Measurements from ENCODE around the gene TLR8. TPM values are rescaled to one million over a fixed set of nuclear protein-coding genes. Genes with fewer than 3 reads are reported as not detected.

TLR8 gene
- total RNA-seq, 2 donors from 2014 or later: 0.35 to 1.6 TPM

- H3K27ac ChIP-seq: no peak overlapping the region
- H3K36me3 ChIP-seq: no peaks in the 10 kb centered on the region
- H3K4me1 ChIP-seq: peaks cover 3% of the 10 kb centered on the region
- TF ChIP-seq, protein P1, sequence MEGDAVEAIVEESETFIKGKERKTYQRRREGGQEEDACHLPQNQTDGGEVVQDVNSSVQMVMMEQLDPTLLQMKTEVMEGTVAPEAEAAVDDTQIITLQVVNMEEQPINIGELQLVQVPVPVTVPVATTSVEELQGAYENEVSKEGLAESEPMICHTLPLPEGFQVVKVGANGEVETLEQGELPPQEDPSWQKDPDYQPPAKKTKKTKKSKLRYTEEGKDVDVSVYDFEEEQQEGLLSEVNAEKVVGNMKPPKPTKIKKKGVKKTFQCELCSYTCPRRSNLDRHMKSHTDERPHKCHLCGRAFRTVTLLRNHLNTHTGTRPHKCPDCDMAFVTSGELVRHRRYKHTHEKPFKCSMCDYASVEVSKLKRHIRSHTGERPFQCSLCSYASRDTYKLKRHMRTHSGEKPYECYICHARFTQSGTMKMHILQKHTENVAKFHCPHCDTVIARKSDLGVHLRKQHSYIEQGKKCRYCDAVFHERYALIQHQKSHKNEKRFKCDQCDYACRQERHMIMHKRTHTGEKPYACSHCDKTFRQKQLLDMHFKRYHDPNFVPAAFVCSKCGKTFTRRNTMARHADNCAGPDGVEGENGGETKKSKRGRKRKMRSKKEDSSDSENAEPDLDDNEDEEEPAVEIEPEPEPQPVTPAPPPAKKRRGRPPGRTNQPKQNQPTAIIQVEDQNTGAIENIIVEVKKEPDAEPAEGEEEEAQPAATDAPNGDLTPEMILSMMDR (IDR thresholded peaks at IDR 0.05): no peak
- no peak overlapping the region for H3K9ac ChIP-seq (ENCODE audit: low read depth in 2 of 2, low read length in 2 of 2)
- no peaks in the 10 kb centered on the region for H3K9me3 ChIP-seq
- no peaks in the 10 kb centered on the region for H3K27me3 ChIP-seq
- H3K4me3 ChIP-seq: no peak overlapping the region
- intact Hi-C loops (cut with DNase I): loop anchor here (5.0 kb wide), 1 partner anchor 539 kb away; no protein-coding TSS in a partner anchor
- no peak for DNase-seq
These were observed 42.1 kb downstream of the TLR8 start for GRCh38 chrX:12948495-12948894.

DNA sequence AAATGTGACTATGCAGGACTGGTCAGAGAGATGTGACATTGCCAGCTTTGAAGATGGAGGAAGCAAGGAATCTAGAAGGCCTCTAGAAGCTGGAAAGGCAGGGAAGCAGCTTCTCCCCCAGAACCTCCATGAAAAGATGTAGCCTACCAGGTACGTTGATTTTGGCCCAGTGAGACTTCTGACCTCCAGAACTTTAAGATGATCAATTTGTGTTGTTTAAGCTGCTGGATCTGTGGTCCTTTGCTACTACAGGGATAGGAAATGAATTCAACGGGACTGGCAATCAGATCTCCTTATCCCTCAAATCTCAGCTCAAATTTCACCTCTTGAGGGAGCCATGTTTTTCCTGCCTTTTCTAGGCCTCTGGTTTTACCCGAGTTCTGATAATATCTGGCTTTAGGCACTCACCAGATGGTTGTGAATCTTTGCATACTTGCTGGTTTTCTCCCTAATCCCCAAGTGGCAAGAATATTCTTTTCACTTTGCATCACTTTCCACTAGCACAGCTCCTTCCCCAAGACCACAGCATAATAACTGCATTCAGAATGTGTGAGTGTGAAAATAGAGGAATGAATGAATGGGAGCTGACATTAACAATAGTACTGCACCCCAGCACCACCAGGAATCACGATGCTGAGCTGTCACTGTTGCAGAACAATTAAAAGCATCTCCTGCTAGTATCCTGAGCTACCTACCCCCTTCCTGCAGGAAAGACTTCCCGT, 42.9 kb downstream of the TLR8 start:
- Histone ChIP-seq H3K9ac (ENCODE audit: low read depth in 2 of 2, low read length in 2 of 2) (peak overlapping the region in 1 of 2 donors; percentile 27), H3K27me3 (no peaks in the 10 kb centered on the region), H3K4me1 (peaks cover 3% of the 10 kb centered on the region), H3K4me3 (no peak overlapping the region), H3K36me3 (no peaks in the 10 kb centered on the region), H3K27ac (peak overlapping the region; percentile 62), H3K9me3 (no peaks in the 10 kb centered on the region)
- no peak for DNase-seq
- intact Hi-C loops (cut with DNase I): loop anchor here (5.0 kb wide), 1 partner anchor 538 kb away; no protein-coding TSS in a partner anchor
- TF ChIP-seq, protein P1 (IDR thresholded peaks at IDR 0.05): no peak

GRCh38 chrX:12949927-12950656, 43.7 kb downstream of the TLR8 start:
- peak overlapping the region in 1 of 2 donors; percentile 27 for H3K9ac ChIP-seq (ENCODE audit: low read depth in 2 of 2, low read length in 2 of 2)
- no peaks in the 10 kb centered on the region for H3K36me3 ChIP-seq
- TF ChIP-seq, protein P1 (IDR thresholded peaks at IDR 0.05): no peak
- H3K4me3 ChIP-seq: no peak overlapping the region
- intact Hi-C loops (cut with DNase I): loop anchor here (5.0 kb wide), 1 partner anchor 537 kb away; no protein-coding TSS in a partner anchor
- peak; percentile 88 for DNase-seq
- H3K4me1 ChIP-seq: peaks cover 3% of the 10 kb centered on the region
- H3K27ac ChIP-seq: peak overlapping the region; percentile 62
- no peaks in the 10 kb centered on the region for H3K27me3 ChIP-seq
- no peaks in the 10 kb centered on the region for H3K9me3 ChIP-seq

GRCh38 chrX:12950851-12951594, 44.6 kb downstream of the TLR8 start:
- Histone ChIP-seq H3K36me3 (no peaks in the 10 kb centered on the region), H3K9ac (ENCODE audit: low read depth in 2 of 2, low read length in 2 of 2) (peak overlapping the region in 1 of 2 donors; percentile 16), H3K4me1 (peaks cover 3% of the 10 kb centered on the region), H3K9me3 (no peaks in the 10 kb centered on the region), H3K4me3 (no peak overlapping the region), H3K27me3 (no peaks in the 10 kb centered on the region), H3K27ac (peak overlapping the region; percentile 62)
- peak; percentile 52 for DNase-seq
- intact Hi-C loops (cut with DNase I): no loop called here
- TF ChIP-seq, protein P1 (IDR thresholded peaks at IDR 0.05): peak; percentile 44

- no peak for DNase-seq
- Histone ChIP-seq H3K9ac (ENCODE audit: low read depth in 2 of 2, low read length in 2 of 2) (no peak overlapping the region), H3K27me3 (no peaks in the 10 kb centered on the region), H3K9me3 (no peaks in the 10 kb centered on the region), H3K4me1 (peaks cover 3% of the 10 kb centered on the region), H3K36me3 (no peaks in the 10 kb centered on the region), H3K4me3 (no peak overlapping the region), H3K27ac (peak overlapping the region; percentile 62)
- intact Hi-C loops (cut with DNase I): no loop called here
- TF ChIP-seq, protein P1 (IDR thresholded peaks at IDR 0.05): no peak
These were observed 45.2 kb downstream of the TLR8 start for GRCh38 chrX:12951595-12951975.
